ENCODE results near the gene HIGD1C. TPM values are rescaled to one million over a fixed set of nuclear protein-coding genes. Genes with fewer than 3 reads are reported as not detected.
"Not testable (repeated sequence)": the region's sequence is repeated elsewhere in the genome, so short reads cannot be mapped to it uniquely, and the experiment has no call there.

Gene HIGD1C
- total RNA-seq, 1 experiment from 2014 or later = not detected

DNA sequence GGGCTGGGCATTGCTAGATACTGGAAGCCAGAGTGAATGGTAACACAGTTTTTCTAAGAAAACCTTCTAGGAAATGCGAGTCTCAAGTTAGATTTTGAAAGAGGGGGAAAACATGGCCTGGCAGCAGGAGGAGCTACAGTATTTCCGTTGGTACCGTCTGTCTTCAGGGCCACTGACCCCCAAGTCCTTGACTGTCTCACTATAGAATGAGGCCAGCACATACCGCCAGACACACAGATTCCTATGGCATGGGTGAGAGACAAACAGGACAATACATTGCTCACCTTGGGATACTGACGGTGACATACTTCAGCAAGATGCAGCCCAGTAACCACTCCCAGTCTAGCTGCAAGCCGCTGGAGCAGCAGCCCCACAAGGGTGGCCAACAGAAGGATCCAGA is 52.2 kb downstream of the HIGD1C start:
- H3K4me3 ChIP-seq = no peak overlapping the region
- H3K4me1 ChIP-seq (replicated peaks) = no peaks in the 10 kb centered on the region
- H3K9me3 ChIP-seq (replicated peaks) = no peaks in the 10 kb centered on the region
- no peak for DNase-seq (ENCODE audit: low read depth in 1 of 2, low spot score in 2 of 2)
- no peak overlapping the region for H3K27ac ChIP-seq
- no peaks in the 10 kb centered on the region for H3K27me3 ChIP-seq (replicated peaks)
- peaks cover 43% of the 10 kb centered on the region for H3K36me3 ChIP-seq

DNA sequence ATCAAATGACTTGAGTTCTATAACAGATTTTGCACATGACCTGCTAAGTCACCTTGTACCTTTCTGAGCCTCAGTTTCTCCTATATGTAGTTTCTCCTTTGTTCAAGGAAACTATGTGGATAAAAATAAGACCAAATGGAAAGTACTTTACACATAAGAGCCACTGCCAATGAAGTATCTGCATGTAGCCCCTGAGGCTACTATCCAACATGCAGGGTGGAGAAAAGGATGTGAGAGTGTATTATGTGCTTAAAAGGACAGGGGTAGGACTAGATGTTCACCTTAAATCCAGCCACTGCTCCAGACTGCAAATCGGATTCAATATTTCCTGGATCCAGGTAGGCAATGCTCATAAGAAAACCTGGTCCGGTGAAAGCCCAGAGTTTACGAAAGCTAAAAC is 52.7 kb downstream of the HIGD1C start:
- DNase-seq (ENCODE audit: low read depth in 1 of 2, low spot score in 2 of 2) = no peak
- Histone ChIP-seq H3K9me3 (replicated peaks) (no peaks in the 10 kb centered on the region), H3K27me3 (replicated peaks) (no peaks in the 10 kb centered on the region), H3K4me1 (replicated peaks) (no peaks in the 10 kb centered on the region), H3K27ac (no peak overlapping the region), H3K36me3 (peaks cover 38% of the 10 kb centered on the region), H3K4me3 (no peak overlapping the region)

DNA sequence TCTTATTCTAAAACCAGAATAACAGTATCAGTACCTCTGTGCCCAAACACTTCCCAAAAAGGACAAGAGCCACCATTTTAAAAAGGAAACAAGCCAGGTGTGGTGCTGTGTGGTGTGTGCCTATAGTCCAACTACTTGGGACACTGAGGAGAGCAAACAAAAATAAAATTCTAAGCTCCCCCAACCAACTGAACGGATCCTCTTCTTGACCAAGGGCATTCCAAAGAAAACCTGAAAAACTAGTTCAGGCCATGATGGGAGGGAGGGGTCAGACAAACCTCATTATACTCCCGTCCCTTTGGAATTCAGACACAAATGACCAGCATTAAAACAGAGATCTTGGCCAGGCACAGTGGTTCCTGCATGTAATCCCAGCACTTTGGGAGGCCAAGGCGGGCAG is 53.3 kb downstream of the HIGD1C start:
- no peak for DNase-seq (ENCODE audit: low read depth in 1 of 2, low spot score in 2 of 2)
- Histone ChIP-seq H3K36me3 (peaks cover 31% of the 10 kb centered on the region), H3K27ac (no peak overlapping the region), H3K27me3 (replicated peaks) (no peaks in the 10 kb centered on the region), H3K4me3 (no peak overlapping the region), H3K4me1 (replicated peaks) (no peaks in the 10 kb centered on the region), H3K9me3 (replicated peaks) (no peaks in the 10 kb centered on the region)

DNA sequence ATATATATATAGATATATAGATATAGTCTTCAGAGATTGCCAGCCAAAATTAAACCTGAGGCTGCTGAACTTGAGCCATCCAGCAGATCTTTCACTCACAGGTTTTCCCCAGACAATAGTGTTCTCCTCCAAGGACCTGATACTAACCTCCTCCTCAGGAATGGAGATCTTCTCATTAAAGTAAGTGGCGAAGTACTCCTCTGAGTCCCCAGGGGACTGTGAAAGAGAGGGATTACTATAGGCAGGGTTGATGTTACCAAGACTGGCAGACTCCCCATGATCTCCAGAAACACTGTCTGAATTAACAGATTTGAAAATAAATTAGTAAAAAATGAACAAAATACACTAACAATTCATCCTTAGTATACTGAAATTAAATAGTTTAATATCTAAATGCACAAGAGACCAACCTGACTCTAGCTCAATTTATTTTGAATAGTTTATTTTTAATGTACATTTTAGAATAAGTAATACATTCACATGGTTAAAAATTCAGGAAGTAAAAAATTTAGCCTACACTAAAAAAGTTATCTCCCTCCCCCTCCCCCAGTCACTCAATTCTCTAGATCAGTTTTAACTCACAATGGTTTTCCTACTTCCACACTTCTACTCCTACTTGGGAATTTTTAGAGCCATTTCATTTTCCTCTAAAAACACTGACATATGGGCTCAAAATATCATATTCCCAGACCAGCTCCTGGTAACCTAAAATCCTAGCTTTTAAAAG is 56.1 kb downstream of the HIGD1C start:
- no peak overlapping the region for H3K4me3 ChIP-seq
- H3K27ac ChIP-seq = no peak overlapping the region
- H3K9me3 ChIP-seq (replicated peaks) = no peaks in the 10 kb centered on the region
- peaks cover 27% of the 10 kb centered on the region for H3K36me3 ChIP-seq
- no peaks in the 10 kb centered on the region for H3K27me3 ChIP-seq (replicated peaks)
- no peak for DNase-seq (ENCODE audit: low read depth in 1 of 2, low spot score in 2 of 2)
- H3K4me1 ChIP-seq (replicated peaks) = no peaks in the 10 kb centered on the region

DNA sequence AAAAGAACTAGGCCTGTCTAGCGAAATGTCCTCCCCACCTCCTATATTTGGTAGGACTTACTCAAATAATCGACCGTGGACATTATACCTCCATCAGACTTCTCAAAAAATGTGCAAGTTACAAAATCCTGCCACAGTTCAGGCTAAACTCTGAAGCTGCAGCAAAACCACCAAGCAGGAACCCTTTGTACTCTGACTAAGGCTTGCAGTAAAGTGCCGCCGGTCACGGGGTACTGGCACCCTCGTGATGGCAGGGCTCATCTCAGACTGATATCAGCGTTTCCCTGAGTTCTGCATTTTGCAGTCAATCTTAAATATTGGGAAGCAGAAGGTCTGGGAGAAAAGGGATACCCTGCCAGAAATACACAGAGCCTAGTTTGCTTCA is 56.7 kb downstream of the HIGD1C start:
- no peaks in the 10 kb centered on the region for H3K27me3 ChIP-seq (replicated peaks)
- no peak for DNase-seq (ENCODE audit: low read depth in 1 of 2, low spot score in 2 of 2)
- H3K36me3 ChIP-seq = peaks cover 26% of the 10 kb centered on the region
- H3K27ac ChIP-seq = no peak overlapping the region
- no peak overlapping the region for H3K4me3 ChIP-seq
- no peaks in the 10 kb centered on the region for H3K9me3 ChIP-seq (replicated peaks)
- no peaks in the 10 kb centered on the region for H3K4me1 ChIP-seq (replicated peaks)

DNA sequence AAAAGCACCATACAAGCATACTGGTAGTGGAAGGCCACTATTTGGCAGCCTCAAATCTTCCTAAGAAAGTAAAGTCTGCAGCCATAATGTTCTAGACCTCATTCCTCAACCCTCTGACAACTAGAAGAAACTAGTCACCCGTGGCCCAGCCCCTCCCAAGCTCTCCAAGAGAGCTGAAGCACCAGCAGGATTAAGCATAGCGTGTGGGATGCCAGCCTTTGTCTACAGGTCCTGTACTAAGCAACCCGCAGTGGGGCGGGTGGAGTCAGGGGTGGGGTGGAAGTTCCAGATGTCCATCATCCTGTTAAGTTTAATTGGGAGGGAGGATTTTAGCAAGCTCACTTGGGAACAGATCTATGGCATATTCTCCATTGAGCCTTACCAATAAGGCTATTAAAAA is 59.6 kb downstream of the HIGD1C start:
- Histone ChIP-seq H3K9me3 (replicated peaks) (no peaks in the 10 kb centered on the region), H3K27ac (no peak overlapping the region), H3K4me1 (replicated peaks) (no peaks in the 10 kb centered on the region), H3K4me3 (no peak overlapping the region), H3K27me3 (replicated peaks) (no peaks in the 10 kb centered on the region), H3K36me3 (peaks cover 12% of the 10 kb centered on the region)
- no peak for DNase-seq (ENCODE audit: low read depth in 1 of 2, low spot score in 2 of 2)

DNA sequence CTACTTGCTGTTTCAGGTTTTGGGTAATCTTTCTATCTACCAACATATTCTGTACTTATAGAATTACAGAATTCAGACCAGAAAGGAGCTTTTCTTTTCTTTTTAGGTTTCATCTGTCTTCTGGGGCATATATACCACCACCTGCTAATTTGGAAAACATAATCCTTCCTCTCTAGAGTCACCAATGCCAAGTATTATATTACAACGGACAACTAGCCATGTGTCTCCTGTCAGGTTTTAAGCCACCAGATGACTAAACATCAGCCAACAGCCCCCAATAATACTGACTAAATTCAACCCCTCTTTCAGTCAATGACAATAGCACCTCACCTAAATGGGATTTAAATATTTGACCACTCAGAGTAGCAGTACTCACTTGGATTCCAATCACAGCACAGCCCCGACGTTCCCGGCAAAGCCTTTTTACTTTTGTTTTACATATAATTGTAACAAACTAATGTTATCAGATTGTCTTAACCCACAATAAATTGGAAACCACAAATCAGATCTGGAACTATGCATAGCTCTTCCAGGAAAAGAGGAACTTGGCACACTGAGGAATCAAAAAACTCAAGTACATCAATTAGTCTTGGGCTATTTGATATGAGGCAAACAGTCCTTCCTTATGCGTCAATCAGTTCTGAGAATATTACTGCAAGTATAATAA is 60.4 kb downstream of the HIGD1C start:
- no peaks in the 10 kb centered on the region for H3K27me3 ChIP-seq (replicated peaks)
- H3K9me3 ChIP-seq (replicated peaks) = no peaks in the 10 kb centered on the region
- H3K4me3 ChIP-seq = no peak overlapping the region
- no peaks in the 10 kb centered on the region for H3K4me1 ChIP-seq (replicated peaks)
- H3K36me3 ChIP-seq = peaks cover 4% of the 10 kb centered on the region
- no peak overlapping the region for H3K27ac ChIP-seq
- no peak for DNase-seq (ENCODE audit: low read depth in 1 of 2, low spot score in 2 of 2)

DNA sequence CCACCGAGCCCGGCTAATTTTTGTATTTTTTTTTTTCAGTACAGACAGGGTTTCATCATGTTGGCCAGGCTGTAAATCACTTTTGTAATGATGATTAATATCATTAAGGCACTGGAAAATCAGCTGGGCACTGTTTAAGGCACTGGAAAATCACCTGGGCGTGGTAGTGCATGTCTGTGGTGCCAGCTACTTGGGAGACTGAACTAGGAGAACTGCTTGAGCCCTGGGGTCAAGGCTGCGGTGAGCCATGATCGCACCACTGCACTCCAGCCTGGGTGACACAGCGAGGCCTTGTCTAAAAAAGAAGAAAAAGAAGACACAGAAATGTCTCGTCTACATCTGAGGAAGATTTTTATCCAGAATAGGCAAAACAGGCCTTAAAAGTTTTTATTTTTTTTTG is 61.1 kb downstream of the HIGD1C start:
- Histone ChIP-seq H3K9me3 (replicated peaks) (no peaks in the 10 kb centered on the region), H3K27ac (no peak overlapping the region), H3K4me1 (replicated peaks) (no peaks in the 10 kb centered on the region), H3K4me3 (no peak overlapping the region), H3K27me3 (replicated peaks) (no peaks in the 10 kb centered on the region), H3K36me3 (peaks cover 1% of the 10 kb centered on the region; the same call in 1 of the 2 replicates)
- no peak for DNase-seq (ENCODE audit: low read depth in 1 of 2, low spot score in 2 of 2)

DNA sequence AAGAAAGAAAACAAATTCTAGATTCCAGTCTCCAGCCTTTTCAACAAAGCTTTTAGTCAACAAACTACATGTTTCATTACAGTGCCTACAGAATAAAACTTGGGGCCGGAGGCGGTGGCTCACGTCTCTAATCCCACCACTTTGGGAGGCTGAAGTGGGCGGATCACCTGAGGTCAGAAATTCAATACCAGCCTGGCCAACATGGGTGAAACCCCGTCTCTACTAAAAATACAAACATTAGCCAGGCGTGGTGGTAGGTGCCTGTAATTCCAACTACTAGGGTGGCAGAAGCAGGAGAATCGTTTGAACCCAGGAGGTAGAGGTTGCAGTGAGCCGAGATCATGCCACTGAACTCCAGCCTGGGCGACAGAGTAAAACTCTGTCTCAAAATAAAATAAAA is 62.1 kb downstream of the HIGD1C start:
- H3K27ac ChIP-seq; H3K9me3 ChIP-seq (replicated peaks); H3K4me1 ChIP-seq (replicated peaks); H3K27me3 ChIP-seq (replicated peaks); H3K36me3 ChIP-seq; DNase-seq (ENCODE audit: low read depth in 1 of 2, low spot score in 2 of 2); H3K4me3 ChIP-seq: not testable (repeated sequence)

DNA sequence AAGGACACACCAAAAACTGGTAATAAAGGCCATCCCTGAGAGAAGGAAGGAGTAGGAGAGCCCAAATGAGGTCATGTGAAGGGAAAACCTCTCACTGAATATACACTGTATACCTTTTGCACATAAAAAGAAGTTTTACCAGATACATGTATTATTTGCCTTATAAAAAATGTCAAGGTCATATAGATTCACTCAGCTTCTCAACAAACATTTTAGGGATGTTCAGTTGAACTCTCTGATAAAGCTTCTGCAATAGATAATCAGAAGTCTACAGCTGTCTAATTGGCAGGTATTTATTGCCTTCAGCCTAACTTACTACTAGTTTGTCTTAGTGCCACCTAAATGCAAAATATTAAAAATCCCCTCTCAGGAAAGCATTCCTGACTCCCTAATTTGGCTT is 65.1 kb downstream of the HIGD1C start:
- no peak overlapping the region for H3K4me3 ChIP-seq
- no peaks in the 10 kb centered on the region for H3K27me3 ChIP-seq (replicated peaks)
- H3K27ac ChIP-seq = no peak overlapping the region
- no peaks in the 10 kb centered on the region for H3K4me1 ChIP-seq (replicated peaks)
- H3K9me3 ChIP-seq (replicated peaks) = no peaks in the 10 kb centered on the region
- H3K36me3 ChIP-seq = no peaks in the 10 kb centered on the region
- no peak for DNase-seq (ENCODE audit: low read depth in 1 of 2, low spot score in 2 of 2)

DNA sequence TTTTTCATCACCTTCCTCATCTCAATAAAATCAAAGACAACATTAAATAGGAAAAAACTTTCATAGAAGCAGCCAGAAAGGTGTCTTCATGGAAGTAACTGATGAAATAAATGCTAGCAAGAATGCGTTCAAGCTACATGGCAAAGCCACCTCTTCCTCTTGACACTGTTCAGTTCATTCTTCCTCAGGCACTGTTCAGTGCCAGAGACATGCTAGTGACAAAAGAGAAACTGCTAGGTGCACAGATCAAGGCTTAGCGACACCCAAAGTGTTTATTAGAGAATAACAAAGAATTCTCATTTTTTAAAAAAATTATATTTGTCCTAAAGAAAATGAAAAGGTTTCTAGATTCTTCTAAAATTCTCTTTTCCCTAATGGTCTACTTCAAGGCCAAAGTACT is 66.6 kb downstream of the HIGD1C start:
- Histone ChIP-seq H3K27ac (no peak overlapping the region), H3K27me3 (replicated peaks) (no peaks in the 10 kb centered on the region)
- DNase-seq (ENCODE audit: low read depth in 1 of 2, low spot score in 2 of 2) = no peak

DNA sequence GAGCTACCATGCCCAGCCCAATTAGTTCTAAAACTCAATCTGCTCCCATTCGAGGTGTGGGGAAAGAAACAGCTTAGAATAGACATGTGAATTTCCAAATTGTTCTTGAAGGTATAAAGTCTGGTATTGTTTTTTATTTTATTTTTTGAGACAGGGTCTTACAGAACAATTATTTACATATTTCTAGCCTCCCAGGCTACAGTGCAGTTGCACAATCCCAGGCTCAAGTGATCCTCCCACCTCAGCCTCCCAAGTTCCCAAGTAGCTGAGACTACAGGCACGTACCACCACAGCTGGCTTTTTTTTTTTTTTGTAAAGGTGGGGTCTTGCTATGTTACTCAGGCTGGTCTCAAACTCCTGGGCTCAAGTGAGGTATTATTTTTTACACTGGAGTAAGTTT is 67.6 kb downstream of the HIGD1C start:
- Histone ChIP-seq H3K4me3 (no peak overlapping the region), H3K36me3 (no peaks in the 10 kb centered on the region), H3K4me1 (replicated peaks) (peaks cover 4% of the 10 kb centered on the region), H3K9me3 (replicated peaks) (no peaks in the 10 kb centered on the region), H3K27ac (no peak overlapping the region), H3K27me3 (replicated peaks) (no peaks in the 10 kb centered on the region)
- DNase-seq (ENCODE audit: low read depth in 1 of 2, low spot score in 2 of 2) = no peak

More for the DNA sequence above, 66.6 kb downstream of the HIGD1C start:
- Histone ChIP-seq H3K9me3 (replicated peaks) (no peaks in the 10 kb centered on the region), H3K4me1 (replicated peaks) (peaks cover under 1% of the 10 kb centered on the region; the same call in 1 of the 2 replicates), H3K4me3 (no peak overlapping the region), H3K36me3 (no peaks in the 10 kb centered on the region)
